GM19238 (cell line): ENCODE results near the gene TDRD10.

Source experiments
- DNase-seq: peaks from one replicate; pipeline ENCODE4 v3.0.0; 2011; ENCODE audit warnings: low spot score; ENCODE audit not compliant: insufficient read length

Gene TDRD10, protein sequence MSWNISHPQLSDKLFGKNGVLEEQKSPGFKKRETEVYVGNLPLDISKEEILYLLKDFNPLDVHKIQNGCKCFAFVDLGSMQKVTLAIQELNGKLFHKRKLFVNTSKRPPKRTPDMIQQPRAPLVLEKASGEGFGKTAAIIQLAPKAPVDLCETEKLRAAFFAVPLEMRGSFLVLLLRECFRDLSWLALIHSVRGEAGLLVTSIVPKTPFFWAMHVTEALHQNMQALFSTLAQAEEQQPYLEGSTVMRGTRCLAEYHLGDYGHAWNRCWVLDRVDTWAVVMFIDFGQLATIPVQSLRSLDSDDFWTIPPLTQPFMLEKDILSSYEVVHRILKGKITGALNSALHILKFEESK

DNA sequence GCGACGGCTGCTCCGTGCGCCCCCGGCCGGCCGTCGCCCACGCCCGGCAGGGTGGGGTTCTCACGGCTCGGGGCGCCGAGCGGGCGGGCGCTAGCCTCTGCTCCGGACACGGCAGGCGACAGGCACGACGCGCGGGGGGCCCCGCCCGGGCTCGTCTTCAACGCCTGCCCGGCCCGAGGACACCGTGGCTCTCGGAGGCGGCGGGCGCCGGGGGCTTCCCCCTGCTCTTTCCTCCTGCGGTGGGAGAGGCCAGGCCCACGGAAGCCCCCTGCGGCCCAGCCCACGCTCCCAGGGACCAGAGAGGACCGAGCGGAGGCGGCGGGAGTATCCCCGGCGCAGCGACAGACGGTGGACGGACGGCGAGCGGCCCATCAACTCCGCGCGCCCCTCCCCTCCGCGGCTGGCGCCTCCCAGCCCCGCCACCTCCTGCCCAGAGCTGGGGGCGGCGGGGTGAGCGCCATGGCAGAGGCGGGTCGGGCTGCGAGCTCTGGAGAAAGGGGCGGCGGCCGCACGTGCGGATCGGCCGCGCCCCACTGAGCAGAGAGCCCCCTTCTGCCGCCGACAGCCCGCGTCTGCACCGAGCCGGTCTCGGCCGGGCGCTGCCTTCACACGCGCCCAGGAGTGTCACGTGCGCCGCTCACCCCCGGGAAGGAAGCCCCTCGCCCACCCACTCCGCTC lies at the start of gene TDRD10, which contains the start of gene SHE:
TDRD10 (plus strand) TSS at position 154 of the 678 bp plus-strand sequence. CDS start 4,685 bp downstream, outside the sequence.
SHE (minus strand) TSS at position 347 of the 678 bp plus-strand sequence. CDS start 386 bp downstream, outside the sequence.
- DNase-seq: no peak

DNA sequence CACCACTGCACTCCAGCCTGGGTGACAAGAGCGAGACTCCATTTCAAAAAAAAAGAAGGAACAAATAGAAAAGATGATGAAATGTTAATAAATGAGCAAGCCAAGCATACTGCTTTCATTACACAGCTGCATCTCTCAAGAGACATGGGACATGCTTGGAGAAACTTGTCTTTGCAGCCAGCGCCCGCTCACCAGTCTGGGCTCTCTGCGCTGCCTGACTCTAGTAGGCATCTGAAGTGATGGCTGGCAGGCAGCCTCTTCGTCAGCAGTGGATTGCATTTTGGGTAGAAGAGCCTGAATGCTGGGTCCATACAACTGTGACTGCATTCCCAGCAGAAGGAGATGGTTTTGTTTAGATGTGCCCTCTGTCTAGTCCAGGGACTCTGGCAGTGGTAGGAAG lies 48.9 kb upstream of the TDRD10 start:
- DNase-seq: no peak

DNA sequence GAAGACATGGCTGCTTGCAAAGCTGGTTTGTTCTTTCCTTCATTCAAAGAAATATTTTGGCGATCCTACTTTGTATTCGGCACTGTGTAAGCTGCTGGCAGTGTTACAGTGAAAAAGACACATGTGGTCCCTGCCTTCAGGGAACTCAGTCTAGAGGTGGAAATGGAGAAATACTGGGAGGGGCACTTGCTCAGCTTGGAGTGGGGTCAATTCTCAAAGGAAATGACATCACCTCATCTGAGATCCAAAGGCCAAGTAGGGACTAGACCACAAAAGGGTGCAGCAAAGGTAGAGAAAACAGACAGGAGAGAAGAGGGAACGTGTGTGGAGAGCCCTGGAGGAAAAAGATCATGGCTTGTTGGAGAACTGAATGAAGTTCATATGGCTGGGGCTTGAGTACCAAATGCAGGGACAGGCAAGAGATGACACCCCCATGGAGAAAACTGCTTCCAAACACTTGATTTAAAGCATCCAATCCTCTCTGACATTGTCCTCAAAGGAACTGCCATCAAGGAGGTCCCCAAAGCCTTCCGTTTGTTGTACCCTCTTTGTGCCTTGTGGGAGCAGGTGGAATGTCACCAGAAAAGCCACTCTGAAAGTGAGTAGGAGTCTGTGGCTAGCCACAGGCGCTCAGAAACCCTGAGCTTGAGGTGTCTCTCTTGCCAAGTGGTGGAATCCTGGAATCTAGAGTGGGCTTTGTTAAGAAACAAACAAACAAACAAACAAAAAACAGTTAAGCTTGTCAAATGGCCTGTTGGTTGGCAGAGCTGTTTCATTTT lies 48.3 kb upstream of the TDRD10 start:
- no peak for DNase-seq

DNA sequence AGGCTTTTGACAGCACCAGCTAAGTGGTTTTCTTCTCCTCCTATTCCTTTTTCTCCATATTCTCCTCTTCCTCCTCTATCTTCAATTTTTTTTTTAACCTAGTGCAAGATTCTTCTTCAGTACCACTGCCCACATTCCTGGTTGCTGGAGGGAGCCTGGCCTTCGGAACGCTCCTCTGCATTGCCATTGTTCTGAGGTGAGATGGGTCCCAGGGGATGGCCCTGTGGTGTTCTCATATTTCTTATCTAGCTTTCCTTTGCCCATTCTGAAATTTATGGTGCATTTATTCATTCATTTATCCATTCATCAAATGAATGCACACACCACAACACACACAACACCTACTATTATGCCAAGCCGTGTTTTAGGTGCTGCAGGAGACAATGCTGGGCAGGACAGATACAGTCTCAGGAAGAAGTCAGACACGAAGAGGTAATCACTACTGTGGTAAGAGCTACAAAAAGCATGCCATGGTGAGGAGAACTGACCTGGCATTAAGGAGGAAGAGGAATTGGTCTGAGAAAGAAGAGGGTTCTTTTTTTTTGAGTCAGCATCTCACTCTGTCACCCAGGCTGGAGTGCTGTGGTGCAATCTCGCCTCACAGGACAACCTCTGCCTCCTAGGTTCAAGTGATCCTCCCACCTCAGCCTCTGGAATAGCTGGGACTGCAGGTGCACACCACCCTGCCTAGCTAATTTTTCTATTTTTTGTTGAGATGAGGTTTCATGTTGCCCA lies 47.5 kb upstream of the TDRD10 start:
- DNase-seq: no peak

DNA sequence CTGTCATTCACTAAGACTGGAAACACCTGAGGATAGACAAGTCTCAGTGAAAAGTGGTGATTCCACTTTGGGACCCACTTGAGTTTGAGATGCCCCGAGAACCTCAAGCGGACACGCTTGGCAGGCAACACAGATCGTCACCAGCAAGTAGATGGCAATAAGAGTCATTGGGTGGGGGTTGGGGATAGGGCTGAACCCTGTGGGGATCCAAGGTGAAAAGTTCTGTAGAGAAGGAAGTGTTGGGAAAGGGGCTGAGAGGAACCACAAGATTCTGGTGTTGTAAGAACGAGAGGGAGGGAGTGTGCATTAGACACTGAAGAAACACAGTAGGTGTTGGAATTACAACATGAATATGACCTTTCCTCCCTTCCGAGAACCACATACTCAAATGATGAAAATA lies 45.4 kb upstream of the TDRD10 start:
- no peak for DNase-seq

DNA sequence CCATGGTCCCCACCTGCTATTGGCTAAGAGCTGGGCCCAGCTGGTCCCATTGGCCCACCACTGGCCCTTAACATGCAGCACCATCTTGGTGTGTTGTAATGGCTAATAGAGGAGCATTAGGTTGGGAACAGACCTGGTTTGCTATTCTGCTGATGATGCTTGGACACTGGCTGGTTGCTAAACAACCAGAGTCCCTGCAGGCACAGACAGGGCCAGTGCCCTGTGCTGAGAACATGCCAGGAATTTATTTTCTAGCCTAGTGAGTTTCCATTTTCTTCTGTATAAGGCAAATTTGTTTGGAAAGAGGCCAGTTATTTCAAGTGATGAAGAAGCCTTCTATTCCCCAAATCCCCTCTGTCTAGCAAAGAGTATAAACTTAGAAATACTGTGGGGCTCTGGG lies 42.9 kb upstream of the TDRD10 start:
- DNase-seq: no peak

DNA sequence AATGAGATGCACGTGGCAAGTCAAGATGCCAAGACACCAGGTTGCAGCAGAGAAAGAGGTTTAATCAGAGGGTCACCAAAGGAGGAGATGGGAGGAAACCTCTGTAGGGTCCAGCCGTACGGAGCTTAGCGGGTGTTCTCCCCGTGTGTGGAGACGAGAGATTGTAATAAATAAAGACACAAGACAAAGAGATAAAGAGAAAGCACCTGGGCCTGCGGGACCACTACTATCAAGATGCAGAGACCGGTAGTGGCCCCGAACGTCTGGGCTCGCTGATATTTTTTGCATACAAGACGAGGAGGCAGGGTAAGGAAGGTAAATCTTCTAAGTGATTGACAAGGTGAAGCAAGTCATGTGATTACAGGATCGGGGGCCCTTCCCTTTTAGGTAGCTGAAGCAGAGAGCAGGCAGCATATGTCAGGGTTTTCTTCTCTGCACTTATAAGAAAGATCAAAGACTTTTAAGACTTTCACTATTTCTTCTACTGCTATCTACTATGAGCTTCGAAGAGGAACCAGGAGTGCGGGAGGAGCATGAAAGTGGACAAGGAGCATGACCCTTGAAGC lies 41.2 kb upstream of the TDRD10 start:
- DNase-seq: no peak

DNA sequence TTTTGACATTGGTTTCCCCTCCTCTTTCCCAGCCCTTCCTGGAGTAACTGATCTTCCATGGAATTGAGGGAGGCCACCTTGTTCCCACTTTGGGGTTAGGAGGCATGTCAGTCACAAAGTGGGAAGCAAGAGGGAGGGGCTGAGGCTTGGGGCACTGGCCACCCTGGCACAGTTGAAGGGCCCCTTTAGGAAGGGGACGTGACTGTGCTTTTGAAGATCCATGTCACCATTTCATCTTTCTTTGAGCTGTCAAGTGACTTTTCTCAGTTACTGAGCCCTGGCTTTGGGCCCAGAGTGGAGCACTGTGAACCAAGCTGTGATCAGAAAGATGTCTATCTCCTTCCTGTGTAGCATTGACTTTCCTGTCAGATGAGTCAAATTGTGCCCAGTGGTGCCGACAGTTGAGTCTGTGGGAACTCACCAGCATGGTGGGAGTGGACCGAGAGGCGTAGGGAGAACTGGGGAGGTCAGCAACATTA lies 38.5 kb upstream of the TDRD10 start:
- no peak for DNase-seq

DNA sequence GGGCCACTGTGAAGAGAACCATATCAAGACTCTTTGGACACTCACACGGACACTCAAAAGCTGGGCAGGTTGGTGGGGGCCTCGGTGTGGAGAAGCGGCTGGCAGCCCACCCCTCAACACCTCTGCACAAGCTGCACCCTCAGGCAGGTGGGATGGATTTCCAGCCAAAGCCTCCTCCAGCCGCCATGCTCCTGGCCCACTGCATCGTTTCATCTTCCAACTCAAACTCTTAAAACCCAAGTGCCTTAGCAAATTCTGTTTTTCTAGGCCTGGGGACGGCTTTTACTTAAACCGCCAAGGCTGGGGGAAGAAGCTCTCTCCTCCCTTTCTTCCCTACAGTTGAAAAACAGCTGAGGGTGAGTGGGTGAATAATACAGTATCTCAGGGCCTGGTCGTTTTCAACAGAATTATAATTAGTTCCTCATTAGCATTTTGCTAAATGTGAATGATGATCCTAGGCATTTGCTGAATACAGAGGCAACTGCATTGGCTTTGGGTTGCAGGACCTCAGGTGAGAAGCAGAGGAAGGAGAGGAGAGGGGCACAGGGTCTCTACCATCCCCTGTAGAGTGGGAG lies 36.3 kb upstream of the TDRD10 start:
- no peak for DNase-seq

DNA sequence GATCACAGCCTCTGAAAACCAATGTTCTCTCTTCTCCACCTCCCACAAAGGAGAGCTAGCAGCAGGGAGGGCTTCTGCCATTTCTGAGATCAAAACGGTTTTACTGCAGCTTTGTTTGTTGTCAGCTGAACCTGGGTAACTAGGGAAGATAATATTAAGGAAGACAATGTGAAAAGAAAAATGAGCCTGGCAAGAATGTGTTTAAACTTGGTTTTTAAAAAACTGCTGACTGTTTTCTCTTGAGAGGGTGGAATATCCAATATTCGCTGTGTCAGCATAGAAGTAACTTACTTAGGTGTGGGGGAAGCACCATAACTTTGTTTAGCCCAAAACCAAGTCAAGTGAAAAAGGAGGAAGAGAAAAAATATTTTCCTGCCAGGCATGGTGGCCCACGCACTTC lies 35.8 kb upstream of the TDRD10 start:
- no peak for DNase-seq

DNA sequence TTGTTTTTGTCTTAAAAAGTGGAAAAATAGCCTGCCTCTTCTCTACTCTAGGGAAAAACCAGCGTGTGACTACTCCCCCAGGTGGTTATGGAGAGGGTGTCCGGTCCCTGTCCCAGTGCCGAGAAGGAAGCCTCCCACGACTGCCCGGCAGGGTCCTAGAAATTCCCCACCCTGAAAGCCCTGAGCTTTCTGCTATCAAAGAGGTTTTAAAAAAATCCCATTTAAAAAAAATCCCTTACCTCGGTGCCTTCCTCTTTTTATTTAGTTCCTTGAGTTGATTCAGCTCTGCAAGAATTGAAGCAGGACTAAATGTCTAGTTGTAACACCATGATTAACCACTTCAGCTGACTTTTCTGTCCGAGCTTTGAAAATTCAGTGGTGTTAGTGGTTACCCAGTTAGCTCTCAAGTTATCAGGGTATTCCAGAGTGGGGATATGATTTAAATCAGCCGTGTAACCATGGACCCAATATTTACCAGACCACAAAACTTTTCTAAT lies 35.0 kb upstream of the TDRD10 start:
- DNase-seq: no peak

DNA sequence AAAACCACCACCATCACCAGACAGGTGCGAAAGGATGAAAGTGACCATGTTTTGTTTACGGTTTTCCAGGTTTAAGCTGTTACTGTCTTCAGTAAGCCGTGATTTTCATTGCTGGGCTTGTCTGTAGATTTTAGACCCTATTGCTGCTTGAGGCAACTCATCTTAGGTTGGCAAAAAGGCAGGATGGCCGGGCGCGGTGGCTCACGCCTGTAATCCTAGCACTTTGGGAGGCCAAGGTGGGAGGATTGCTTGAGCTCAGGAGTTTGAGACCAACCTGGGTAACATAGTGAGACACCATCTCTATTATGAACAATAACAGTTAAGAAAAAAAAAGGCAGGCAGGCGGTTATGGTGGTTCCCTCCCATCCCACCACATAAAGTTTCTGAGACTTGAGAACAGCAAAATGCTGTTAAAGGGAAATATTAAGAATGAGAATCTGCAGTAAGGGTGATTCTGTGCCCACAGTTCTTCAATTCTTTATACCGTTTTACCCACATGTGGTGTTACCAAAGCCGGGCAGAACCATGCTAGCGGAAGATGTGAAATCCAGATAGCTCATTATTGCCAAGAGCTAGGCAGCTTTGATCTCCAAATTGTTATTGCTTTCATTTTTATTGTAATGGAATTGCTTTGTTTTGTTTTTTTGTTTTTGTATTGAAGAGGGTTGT lies 34.5 kb upstream of the TDRD10 start:
- no peak for DNase-seq

DNA sequence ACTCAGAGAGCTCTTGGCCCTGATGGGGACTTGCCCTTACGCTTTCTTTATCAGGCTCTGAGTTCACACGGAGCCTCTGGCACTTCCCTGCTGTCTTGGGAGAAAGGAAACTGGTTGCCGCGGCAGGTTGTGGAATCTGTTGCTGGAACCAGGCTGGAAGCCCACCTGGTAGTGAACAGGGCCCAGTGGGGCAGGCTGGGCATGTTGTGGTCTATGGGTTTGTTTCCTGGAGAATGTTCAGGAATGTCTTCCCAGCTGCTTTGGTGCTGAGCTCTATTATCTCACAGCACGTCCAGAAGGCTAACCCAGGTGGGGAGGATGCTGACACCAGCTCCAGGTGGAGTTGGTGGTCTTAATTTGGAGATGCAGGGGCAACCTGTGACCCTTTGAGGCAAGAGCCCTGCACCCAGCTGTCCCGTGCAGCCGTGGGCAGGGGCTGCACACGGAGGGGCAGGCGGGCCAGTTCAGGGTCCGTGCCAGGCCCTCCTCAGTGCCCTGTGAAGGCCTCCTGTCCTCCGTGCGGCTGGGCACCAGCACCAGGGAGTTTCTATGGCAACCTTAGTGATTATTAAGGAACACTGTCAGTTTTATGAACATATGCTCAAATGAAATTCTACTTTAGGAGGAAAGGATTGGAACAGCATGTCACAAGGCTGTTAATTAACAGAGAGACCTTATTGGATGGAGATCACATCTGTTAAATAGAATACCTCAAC lies 33.3 kb upstream of the TDRD10 start:
- no peak for DNase-seq

DNA sequence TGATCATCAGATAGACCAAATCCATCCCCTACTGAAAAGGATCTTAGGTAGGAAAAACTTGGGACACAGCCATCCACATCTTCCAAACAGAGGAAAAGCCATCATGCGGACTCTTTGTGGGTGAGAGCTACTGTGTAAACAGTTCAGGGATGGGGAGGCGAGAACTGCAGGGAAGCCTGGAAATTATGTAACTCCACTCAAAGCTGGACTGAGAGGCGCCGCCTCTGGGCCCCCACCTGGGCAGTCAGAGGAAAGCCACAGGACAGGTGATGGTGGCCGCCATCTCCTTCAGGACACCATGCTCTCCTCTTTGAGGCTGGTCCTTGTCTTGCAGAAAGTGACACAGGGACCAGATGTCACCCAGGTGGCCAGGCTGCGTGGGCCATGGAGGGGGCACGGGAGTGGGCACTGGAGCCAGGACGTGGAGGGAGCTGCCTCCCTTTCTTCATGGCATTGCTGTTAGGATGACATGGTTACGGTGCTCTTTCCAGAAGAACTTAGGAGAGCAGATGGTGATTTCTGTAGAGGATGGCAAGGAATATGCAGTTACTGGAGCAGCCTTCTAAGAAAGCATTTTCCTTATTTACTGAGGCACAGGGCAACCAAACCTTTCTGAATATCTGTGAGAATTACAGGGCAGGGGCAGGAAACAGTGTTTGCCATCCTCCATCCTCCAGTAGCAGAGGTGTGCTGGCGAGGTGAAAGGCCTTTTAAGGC lies 32.0 kb upstream of the TDRD10 start:
- DNase-seq: no peak

DNA sequence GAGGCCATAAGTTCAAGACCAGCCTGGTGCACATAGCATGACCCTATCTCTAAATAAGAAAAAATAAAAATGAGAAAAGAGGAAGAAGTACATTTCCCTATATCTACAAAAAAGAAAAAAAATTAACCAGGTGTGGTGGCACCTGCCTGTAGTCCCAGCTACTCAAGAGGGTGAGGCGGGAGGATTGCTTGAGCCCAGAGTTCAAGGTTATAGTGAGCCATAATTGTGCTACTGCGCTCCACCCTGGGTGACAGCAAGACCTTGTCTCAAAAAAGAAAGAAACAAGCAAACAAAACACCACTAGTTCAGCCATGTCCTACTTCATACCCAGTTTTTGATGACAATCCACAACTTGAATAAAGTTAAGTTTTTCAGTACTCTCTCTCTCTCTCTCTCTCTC lies 30.7 kb upstream of the TDRD10 start:
- no peak for DNase-seq

DNA sequence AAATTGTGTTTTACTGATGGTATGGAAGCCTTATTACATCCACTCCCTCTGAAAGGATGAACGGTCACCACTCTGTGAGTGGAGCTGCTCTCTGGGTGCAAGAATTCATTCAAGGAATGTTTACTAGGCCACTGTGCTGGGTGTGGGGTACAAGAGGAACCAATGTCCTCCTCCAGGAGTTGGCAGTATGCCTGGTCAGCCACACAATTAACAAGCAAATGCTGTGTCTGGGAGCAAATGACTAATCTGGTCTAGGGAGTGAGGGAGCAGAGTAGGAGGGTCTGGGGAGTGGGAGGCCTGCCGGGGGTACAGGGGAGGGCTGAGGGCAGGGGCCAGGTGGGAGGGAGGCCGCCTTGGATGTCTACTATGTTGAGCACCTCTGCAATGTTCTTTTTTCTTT lies 27.2 kb upstream of the TDRD10 start:
- DNase-seq: no peak

DNA sequence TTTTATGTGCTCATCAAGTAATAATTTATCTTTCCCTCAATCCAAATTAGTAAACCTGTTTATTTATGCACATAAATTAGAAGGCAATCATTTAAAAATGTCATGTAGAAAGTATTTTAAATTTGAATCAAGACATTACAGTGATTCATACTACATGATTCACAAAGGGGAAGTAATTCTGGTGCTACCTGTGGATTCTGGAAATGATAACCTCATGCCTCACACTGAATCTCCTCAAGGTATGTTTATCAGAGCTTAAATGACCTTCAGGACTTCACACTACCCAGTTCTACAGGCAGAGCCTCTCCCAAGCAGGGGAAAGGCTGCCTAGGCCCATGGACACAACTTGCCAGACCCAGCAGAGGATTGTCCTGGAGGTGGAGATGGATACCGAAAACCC lies 25.2 kb upstream of the TDRD10 start:
- DNase-seq: no peak

DNA sequence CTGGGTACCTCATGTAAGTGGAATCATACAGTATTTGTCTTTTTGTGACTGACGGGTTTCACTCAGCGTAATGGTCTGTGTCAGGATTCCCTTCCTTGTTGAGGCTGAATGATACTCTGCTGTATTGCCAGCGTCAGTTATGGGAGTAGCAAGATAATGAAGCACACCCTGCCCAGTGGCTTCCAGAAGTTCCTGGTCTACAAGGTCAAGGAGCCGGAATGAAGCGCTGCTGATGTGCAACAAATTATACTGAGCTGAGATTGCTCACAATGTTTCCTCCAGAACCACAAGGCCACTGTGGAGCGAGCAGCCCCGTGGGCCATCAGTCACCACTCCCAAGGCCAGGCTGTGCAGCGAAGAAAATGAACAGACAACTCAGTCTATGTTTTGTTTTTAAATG lies 24.0 kb upstream of the TDRD10 start:
- DNase-seq: no peak

DNA sequence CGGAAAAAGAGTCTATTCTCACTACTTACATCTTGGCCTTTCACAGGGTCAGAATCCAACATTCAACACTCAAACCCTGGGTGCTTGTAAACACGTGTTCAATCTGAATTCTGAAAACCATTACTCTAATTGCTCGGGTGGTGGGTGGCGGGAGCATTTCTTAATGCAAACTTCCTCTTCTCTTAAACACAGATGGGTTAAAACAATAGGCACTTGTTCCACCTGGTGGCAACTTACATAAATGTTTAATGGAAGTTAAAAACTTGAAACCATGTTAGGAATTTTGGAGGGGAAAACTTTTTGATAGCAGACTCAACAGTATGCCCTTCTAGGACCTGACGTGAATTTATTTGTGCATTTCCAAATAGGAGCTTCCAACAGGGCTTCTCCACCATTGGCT lies 23.4 kb upstream of the TDRD10 start:
- no peak for DNase-seq
